HG03175 (cell line): ENCODE data around the gene RNF214.
"Not testable (repeated sequence)": the region's sequence is repeated elsewhere in the genome, so short reads cannot be mapped to it uniquely, and the experiment has no call there.

Experiments used
- ATAC-seq: cut with Tn5 transposase; IDR thresholded peaks from one replicate; pipeline ENCODE4 v1.9.1; 2021; ENCODE audit warnings: mild to moderate bottlenecking, moderate library complexity; ENCODE audit not compliant: unreplicated experiment

The RNF214 gene

DNA sequence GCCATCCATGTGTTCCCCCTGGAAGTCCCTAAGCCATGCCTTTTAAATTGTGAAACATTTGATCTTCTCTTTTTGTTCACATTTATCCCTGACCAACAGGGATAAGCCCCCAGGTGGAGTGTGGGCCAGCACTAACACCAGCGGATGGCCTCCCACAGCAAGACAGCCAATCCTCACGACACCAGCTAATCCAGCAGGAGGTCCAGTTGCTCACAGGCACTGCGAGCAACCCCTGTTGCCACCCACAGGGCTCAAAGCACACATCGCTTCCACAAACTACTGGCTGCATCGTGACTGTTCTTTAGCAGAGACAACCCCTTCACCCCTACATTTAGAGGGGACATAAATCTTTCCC is 2.6 kb upstream of the RNF214 start:
- ATAC-seq: no peak

- peak; percentile 41 for ATAC-seq
Measured at GRCh38 chr11:117230286-117230961, 2.0 kb upstream of the RNF214 start.

DNA sequence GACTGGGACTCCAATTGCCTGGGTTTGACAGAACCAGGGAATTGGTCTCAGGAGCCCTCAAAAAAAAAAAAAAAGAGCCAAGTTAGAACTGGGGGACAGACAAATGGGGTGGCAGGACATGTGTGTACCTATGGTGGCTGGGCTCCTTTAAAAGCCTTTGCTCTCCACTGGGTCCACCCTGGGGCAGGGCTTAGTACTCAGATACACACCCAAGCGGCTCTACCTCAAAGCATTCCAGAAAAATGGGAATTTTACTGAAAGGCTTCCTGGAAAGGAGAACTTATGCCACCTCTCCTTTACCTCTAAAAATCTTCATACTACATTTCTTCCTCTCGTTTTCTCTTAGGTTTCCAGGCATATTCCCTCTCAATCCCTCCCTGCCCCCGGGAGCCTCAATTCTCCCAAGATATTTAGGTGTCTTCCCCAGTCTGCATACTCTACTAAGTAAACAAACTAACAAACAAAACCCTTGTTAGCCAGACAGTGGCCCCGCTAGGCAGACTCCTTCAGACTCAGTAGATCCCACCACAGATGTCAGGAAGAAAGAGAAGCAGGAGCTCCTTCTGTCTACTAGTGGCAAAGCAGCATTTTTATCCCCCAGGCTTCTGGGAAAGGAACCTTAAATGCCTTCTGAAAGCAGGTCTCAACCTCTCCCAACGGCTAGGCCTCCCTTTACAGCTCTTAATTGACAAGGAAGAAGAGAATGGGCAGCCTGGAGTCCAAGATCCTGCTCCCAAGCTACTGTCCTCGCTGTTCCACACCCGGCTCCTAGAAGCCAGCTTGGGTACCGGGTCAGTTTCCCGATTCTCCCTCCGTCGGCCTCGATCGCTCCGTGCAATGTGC is 1.3 kb upstream of the RNF214 start:
- ATAC-seq: no peak

DNA sequence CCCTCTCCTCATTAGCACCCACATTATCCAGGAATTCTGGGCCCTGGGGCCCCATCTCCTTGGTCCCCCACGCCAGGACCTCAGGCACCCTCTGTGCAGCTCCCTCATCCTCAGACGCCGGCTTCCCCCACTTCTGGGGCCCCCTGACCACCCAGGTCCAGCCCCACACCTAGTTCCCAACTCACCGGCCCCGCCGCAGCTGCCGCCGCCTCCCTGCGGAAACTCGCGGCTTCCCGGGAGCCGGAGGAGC is 704 bp upstream of the RNF214 start, which contains the start of gene PCSK7:
PCSK7 (minus strand) TSS at position 232 of the 250 bp plus-strand sequence. CDS start 2,229 bp downstream, outside the sequence.
- ATAC-seq: no peak

- ATAC-seq: no peak
Measured at GRCh38 chr11:117232911-117233409, 489 bp downstream of the RNF214 start.

GRCh38 chr11:117238221-117238620 is 5.8 kb downstream of the RNF214 start:
- ATAC-seq: no peak

DNA sequence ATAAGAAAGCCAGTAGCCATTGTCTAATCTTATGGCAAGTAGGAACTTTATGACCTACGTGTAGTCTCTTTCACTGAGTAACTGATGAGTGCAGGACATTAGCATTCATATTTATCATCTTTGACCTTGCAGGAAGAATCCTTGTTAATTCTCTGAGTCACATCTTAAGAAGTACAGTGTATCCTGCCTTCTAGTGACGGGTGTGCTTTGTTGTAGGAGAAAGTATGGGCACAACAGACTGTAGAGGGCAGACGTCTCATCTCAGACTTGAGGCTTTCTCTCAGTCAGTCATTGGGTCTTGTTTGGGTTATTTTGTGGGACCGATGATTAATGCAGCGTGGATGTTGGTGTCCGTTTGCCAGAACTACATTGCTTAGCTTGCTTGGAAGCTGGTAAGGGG is 6.8 kb downstream of the RNF214 start:
- ATAC-seq: no peak

DNA sequence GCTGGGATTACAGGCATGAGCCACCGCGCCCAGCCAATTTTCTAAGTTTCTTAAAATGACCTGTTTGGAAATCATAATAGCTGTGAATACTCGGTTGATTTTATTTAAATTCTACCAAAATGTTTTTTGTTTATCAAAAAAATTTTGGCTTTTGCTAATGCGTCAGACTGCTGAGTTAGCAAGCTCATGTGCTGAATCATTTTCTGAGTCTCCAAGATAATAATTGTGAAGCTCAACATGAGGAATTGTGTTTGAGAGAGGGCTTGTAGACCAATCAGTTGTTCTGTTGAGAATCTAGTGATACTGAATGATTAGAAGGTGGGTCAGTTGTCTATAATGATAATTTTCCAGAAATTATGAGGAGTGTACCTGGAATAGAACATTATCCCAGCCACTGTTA is 15.9 kb downstream of the RNF214 start:
- no peak for ATAC-seq

DNA sequence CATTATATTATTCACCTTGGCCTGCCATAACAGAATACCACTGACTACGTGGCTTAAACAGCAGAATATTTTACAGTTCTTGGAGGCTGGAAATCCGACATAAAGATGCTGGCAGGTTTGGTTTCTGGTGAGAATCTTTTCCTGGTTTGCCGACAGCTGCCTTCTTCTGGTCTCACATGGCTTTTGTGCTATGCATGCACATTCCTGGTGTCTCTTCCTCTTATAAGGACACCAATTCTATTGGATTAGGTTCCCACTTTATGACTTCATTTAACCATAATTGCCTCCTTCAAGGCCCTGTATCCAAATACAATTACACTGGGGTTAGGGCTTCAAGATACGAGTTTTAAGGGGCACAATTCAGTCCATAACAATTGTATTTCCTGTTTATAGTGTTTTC is 17.1 kb downstream of the RNF214 start:
- ATAC-seq: no peak

DNA sequence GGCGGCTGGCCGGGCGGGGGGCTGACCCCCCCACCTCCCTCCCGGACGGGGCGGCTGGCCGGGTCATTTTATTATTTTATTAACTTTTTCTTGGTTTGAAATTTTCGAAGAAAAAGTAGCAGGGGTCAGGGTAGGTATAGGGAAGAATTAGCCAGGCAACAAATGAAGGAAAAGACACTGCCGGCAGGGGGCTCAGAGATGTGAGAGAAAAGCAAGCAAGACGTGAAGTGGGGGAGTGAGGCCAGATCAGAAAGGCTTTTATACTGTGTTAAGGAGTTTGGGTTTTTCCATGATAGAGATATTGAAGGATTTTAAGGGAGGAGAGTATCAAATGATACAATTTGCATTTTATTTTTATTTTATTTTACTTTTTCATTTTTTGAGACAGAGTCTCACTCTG is 19.0 kb downstream of the RNF214 start:
- no peak for ATAC-seq

DNA sequence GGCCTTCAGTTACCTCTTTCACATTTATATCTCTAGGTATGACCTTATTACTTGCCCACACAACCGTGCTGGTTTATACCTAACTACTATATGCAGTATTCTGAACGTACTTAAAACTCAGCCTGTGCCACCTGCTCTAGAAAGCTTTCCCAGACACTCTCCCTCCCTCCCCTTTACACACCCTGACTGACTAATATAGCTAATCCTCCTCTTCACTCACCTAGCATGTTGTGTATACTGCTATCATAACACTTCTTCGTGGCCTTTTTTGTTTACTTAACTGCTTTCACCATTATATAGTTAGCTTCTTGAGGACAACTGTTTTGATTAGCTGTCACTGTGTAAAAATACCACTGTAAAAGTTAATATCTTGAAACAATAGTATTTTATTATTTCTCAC is 23.5 kb downstream of the RNF214 start:
- no peak for ATAC-seq

DNA sequence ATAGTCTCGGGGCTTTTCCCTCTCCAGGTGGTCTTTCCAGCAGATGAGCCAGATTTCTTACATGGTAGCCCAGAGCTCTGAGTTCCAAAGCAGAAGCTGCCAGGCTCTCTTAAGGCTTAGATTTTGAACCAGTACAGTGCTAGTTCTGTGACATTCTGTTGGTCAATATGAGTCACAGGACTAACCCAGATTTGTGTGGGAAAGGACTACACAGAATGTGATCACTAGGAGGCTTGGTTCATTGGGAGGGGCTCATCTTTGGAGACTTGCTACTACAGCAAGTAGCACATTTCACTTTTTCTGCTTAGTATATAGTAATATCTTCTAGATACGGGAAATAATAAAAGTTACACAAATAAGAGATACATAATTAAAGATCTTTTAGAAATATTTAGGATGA is 24.1 kb downstream of the RNF214 start:
- no peak for ATAC-seq

GRCh38 chr11:117258576-117258975 is 26.1 kb downstream of the RNF214 start:
- no peak for ATAC-seq

DNA sequence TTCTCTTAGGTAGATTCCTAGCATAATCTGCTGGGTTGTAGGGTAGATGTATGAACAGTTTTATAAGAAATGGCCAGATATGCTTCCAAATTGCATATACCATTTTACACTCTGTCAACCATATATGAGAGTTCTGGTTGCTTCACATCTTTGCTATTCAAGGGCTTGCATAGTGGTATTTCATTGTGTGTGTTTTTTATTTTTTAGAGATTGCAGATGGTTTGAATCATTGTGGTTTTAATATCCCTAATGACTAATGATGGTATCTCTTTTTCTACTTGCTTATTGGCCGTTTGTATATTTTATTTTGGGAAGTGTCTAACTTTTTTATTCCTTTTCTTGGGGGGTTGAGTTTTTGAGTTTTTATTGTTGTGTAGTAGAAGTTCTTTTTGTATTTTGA is 26.9 kb downstream of the RNF214 start:
- no peak for ATAC-seq

DNA sequence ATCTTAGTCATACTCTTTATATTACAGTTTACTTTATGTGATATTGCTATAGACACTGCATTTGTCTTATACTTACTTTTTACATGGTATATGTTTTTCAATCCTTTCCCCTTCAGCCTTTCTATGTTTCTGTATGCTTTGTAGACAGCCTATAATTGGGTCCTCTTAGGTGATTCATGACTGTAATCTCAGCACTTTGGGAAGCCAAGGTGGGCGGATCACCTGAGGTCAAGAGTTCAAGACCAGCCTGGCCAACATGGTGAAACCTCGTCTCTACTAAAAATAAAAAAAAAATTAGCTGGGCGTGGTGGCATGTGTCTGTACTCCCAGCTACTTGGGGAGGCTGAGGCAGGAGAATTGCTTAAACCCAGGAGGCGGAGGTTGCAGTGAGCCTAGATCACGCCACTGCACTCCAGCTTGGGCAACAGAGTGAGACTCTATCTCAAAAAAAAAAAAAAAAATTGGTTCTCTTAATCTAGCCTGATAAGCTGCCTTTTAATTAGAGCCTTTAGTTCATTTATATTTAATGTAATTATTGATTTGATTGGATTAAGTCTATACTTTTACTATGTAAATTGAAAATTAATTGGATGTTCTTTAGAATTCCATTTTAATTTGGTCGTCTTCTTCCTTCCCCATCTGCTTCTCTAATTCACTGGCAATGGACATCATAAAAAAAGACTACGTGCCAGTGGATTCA is 32.3 kb downstream of the RNF214 start:
- ATAC-seq: not testable (repeated sequence)

DNA sequence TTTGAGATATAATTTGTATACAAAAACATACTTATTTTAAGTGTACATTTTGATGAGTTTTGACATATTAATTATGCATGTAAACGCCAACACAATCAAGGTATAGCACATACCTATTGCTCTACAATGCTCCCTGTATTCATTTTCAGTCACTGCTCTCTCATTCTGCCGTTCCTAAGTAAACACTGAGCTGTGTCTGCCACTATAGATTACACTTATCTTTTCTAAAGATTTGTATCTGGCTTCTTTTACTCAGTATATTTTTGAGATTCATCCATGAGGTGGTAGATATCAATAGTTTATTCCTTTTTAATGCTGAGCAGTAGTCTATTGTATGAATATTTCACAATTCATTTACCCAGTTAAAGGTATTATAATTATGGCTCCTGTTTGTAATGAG is 33.3 kb downstream of the RNF214 start:
- no peak for ATAC-seq

- ATAC-seq: no peak
Measured at GRCh38 chr11:117269856-117270255, 37.4 kb downstream of the RNF214 start.

- ATAC-seq: no peak
Measured at GRCh38 chr11:117271208-117271607, 38.7 kb downstream of the RNF214 start.

- not testable (repeated sequence) for ATAC-seq
Measured at GRCh38 chr11:117272175-117272574, 39.7 kb downstream of the RNF214 start.

- no peak for ATAC-seq
Measured at GRCh38 chr11:117273550-117274289, 41.2 kb downstream of the RNF214 start.

- no peak for ATAC-seq
Measured at GRCh38 chr11:117278347-117278746, 45.9 kb downstream of the RNF214 start.
